Amygdala (tissue), 56 donors: ENCODE measurements around the gene ZDHHC1.

Experiments
- DNase-seq, 56 donors: peaks; one replicate each; lab custom pipeline; 2025; lab: John Stamatoyannopoulos, UW

Gene ZDHHC1

DNA sequence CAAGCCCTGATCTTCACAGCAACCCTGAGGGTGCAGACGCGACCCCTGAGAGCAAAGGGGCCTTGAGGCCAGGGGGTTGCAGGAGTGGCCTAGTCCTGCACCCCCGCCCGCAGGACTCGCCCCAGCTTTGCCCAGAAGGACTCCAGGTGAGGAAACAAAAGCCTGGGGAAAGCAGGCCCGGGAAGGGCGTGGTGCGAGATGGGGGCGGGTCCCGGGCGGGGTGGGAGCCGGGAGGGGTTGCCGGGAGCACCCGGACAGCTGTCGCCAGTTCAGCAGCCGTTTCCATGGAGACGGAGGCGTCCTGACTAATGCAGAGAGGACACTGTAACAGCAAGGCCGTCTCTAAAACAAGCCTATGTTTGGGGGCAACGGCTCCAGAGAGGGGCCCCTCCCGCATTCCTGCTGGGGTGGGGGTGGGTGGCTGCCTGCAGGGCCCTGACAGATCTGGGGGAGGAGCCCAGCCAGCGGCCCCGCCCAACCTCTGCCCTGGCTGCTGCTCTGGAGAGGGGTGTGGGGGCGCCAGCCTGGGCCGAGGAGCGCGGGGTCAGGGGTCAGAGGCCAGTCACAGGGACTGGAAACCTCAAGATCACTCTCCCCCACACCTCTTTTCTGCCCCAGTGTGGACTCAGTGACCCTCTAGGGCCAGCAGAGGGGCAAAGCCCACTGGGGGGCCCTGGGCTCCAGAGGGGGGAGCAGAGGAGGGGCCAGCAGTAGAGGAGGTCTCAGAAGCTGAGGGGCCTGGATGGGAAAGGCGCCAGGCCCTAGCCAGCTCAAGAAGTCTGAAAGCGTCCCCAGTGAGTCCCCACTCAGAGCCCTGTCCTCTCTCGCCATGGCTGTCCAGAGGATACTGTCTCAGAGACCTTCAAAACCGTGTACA is 19.9 kb downstream of the ZDHHC1 start:
- peak in 32 of 56 donors; percentile 16 to 80 (median 40) for DNase-seq

DNA sequence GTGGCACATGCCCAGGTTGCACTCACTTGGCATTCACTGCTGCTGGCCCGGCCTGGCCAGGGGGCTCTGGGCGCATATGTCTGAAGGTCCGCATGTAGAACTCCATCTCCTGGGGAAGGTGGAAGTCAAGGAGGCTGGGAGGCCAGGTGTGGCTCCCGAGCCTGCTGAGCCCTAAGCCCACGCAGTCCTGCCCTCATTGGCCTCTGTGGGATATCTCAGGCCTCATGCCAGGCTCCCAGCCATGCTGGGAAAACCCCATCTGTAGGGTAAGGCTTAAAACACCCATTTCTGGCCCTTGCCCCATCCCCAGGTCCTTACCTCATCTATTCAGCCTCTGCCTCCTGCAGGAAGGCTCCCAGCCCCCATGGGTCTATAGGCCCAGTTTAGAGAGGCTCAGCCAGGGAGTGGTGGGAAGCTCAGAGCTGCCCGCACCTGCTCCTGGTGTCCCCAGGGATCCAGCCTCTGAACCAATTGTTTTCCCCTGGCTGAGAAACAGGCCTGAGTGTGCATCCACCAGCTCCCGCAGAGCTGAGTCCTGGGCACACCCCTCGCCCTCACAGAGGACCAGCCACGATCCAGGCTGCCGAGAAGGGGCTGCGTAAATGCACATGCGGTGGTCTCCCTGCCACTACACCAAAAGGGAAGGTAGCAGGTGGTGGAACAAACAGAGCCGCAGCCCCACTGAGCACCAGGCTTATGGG is 20.7 kb downstream of the ZDHHC1 start:
- DNase-seq = no peak

DNA sequence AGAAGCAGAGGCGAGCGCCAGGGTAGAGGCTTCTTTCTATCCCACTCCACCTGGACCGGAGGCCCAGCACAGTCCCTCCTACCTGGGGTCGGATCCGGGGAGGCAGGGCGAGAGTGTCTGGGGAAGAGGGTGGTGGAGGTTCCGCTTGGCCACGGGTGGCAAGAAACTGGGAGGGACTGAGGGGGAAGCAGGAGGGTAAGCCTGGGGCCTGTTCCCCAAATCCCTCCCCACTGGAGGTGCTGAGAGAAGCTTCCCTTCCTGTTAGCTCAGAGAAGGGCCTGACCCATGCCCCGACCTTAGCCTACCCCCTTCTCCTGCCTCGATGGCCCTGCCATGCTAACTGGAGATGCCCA is 21.2 kb downstream of the ZDHHC1 start:
- no peak for DNase-seq

DNA sequence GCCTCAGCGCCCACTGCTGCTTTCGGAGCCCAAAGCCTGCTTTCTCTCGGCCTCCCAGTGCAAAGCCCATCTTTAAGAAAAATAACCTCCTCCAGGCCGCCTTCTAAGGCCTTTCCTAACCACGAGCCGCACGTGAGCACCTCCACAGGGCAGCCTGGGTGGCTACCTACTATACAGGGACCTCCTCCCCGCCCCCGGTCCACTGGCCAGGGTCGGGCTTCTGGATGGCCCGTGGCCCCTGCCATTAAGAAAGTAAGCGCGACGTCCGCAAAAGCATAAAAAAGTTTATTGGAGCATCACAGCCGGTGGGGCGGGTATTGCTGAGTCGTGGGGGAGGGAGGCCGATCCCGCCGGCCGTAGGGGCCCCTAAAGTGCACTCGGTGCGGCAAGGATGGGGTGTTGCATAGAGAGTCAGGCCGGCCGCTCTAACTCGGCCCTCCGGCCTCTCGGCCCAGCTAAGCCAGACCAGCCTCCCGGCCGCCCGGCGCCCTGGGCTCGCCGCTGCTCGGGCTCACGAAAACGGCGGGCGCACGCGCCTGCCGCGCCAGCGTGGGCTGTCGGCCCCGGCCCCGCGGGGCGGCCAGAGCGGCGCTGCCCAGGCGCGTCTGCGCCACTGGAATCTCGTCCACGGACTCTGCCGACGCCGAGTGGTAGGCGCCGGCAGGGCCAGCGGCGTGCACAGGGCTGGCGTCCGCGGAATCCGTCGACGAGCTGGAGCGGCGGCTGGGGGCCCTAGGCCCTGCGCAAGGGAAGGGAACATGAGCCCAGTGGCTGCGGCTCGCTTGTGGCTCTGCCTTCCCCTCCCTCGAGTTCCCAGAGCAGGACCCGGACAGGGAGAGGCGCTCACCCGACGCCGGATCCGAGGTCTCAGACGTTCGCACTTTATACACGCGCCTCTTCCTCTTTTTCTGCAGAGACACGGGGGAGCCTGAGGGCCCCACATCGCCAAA is 21.8 kb downstream of the ZDHHC1 start:
- DNase-seq = peak in 3 of 56 donors; percentile 11 to 44 (median 19)

DNA sequence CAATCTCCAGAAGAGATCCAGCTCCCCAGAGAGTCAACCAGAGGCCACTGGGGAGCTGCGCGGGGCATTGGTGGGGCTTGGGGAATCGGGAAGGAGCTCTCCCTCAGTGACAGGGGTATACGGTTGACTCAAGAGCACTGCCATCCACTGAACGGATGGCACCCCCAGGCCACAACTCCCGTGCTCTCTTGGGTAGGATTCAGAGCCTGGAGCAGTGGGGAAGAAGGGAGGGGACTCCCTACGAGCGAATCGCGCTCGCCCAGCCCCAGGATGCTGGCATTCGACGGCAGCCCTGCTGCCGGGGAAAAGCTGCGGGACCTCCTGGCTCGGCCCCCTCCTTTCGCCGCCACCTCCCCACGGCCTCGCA is 22.5 kb downstream of the ZDHHC1 start:
- DNase-seq = peak in 1 of 56 donors; percentile 33

DNA sequence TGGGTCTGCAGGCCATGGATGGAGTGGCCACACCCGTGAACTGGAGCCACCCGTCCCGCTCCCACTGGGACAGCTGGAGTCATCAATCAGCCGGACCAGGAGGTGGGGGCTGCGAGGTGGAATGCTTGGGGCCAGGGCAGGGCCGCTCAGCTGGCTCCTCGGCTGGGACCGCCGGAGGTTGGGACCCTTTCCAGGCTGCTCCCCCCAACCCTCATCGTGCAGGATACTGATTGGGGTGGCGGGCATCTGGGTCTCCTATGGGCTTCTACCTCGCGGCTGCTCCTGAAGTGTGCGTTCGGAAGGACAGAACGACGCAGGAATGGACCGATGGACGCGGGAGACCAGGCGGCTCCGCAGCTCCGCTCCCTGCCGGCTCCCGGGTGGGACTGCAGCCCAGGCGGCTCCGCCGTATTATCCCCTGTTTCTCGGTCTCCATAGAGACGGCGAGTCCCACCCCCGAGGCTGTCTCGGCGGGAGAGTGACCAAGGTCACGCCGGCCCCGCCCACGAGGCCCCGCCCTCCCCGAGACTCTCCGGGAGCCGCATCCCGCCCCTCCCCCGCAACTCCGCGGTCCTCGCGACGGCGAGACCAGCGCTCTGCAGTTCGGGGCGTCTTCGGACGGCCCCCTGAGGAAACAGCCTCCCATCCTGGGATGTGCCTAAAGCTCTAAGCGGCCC is 23.0 kb downstream of the ZDHHC1 start, which contains the start of gene TPPP3:
Gene TPPP3 (minus strand): TSS at position 388 of the 677 bp plus-strand sequence. CDS start 2,387 bp downstream, outside the sequence.
- peak in 54 of 56 donors; percentile 48 to 93 (median 82) for DNase-seq

DNA sequence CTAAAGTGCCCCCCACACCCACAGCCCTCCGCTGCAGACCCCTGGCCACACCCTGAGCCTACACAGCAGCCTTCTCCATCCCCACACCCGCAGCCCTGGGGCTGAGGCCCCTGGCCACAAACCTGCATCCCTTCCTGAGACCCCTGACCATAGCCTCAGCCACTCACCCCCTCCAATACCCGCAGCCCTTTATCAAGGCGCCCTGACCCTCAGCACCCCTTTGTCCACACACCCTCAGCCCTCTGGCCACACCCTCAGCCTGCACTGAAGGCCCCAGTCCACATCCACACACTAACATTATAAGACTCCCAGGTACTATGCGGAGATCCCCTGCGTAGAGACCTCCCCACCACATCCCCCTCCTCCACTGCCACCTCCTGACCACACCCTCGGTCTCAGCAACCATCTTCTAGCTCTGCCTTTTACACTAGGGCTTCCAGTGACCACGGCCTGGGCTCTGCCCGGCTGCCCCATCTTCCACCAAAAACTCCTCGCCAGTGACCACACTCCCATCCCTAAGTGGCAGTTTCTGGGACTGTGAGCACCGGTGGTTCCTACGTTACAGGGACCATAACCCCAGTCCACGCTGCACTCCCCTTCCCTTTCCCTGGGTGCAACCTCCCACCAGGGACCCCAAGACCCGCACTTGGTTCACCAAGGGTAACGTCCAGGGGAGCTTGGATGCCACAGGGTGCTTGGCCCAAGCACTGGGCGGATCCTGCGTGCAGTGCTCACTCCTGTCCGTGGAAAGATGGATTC is 23.8 kb downstream of the ZDHHC1 start:
- DNase-seq = peak in 2 of 56 donors; percentile 24 to 41

DNA sequence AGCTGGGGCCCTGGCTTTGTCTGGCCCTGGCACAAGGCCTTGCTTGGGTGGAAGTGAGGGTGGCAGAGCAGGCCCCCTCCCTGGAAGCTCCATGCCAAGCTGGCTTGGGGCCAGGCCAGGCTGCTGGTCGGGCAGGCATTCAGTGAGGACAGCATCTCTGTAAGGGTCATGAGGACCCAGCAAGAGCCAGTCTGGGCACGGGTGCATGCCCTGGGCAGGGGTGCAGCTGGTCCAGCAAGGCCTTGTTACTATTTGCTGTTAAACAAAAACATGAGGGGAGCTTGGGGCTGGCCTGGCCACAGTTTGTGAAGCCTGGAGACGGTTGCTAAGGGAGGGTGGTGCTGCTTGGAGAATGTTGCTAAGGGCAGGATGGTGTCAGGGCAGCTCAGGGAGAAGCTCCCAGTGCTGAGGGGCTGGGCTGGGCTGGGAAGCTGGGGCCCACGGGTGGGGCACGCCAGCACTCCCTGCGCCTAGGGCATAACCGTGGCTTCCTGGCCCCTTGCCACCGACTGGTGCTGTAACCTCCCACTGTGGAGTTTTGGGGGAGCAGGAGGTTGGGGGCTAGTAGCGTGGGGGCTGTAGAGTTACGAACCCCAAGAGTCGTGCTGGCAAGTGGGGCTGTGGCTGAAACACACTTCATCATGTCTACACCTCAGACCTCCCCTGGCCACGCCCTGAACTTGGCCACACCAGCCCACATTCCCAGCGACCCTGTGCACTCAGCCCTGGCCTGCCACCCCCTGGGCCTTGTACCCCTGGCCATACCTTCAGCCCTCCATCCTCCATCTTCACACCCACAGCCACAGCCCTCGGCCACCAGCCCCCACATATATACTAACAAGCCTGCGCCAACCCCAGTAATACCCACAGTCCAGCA is 24.6 kb downstream of the ZDHHC1 start:
- DNase-seq = peak; percentile 61 to 98 (median 93)

DNA sequence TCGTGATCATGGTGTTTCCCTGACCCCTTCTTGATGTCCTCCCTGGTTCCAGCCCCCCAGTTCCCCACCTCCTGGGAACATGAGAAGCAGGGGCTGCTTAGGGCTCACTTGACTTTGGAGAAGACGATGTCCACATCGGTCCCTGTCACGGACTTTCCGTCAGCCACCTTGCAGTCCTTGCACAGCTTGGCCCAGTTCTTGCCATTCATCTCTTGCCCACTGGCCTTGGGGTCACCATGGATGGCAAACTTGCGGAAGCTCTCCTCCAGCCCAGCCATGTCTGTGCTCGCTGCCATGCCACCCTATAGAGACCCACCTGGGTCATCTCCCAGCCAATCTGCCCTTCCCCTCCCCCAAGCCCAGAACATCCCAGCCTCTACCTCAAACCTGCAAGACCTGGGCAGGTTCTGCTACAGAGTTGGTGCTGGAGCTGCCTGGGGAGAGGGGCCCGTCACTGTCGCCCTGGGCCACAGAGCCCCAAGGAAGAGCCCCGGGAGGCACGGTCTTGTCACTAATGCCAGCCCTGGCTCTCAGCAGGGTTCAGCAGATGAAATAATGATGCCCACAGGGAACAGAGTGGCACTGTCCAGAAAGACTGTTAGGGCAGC is 25.4 kb downstream of the ZDHHC1 start:
- peak in 3 of 56 donors; percentile 60 to 73 (median 67) for DNase-seq

DNA sequence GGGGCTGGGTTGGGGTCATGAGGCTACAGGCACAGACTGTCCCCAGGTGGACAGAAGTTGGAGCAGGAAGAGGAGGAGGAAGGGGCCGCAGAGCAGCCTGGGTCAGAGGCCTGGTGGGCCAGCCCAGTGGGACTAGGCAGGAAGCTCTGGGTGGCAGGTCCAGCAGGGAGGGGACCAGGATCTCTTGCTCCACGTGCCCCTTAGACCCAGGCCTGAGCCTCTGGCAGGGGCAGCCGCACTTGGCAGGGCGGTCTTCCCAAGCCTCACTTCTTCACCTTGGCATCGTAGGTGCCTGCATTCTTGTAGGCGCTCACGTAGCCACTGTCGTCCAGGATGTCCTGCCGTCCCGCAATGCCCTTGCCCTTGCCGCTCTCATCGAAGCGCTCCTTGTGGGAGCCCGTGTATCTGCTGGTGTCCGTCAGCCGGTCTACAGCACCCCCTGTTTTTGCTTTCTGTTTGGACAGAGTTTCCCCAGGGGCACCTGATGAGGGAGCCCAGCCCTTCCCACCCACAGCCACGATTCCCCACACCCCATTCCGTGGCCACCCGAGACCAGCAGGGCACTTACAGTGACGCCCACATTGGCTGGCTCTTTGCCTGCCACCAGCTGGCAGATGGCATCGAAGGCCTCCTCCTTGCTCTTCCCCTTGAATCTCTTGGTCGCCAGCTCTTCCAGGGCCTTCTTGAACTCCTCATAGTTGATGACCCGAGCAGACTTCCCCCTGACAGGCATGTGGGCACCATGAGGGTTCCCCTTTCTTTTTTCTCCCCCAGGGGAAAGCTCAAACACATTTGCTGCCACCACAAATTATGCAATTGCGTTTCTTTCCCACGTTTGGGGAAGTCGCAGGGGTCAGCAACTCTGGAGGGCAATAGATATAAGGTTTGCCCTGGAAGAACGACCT is 26.1 kb downstream of the ZDHHC1 start:
- DNase-seq = peak in 35 of 56 donors; percentile 18 to 78 (median 54)

DNA sequence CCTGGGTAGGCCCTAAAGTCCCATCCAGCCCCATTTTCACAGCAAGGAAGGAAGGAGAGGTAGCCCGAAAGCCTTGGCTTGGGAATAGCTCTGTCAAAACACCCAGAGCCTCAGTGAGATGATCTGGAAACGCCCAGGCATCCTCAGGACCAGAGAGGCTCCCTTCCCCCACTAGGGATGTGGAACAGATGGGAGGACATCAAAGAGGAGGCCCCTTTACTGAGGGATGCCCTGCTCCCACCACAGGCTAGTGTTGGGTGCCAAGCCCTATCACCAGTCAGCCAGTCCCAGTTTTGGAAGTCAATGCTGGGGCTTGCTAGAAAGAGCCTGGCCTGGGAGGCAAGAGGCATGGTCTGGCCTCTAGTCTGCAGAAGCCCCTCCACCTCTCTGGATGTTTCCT is 27.7 kb downstream of the ZDHHC1 start:
- no peak for DNase-seq

DNA sequence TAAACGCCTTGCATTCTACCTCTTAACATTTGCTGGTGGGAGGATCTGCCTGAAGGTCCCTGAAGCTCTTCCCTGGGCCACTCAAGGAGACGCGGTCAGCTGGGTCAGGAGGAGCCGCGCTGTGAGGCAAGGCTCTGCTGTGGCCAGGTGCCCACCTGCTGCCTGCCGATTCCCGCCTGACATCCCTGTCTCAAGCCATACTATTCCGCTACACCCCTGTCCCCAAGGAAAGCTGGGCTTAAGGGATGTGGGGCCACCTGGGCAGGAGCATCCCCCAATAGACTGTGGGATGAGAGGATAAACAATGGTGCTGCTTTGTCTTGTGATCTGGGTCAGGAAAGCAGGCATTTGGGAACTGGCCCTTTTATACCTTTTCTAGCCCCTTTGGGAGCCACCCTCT is 28.1 kb downstream of the ZDHHC1 start:
- no peak for DNase-seq

DNA sequence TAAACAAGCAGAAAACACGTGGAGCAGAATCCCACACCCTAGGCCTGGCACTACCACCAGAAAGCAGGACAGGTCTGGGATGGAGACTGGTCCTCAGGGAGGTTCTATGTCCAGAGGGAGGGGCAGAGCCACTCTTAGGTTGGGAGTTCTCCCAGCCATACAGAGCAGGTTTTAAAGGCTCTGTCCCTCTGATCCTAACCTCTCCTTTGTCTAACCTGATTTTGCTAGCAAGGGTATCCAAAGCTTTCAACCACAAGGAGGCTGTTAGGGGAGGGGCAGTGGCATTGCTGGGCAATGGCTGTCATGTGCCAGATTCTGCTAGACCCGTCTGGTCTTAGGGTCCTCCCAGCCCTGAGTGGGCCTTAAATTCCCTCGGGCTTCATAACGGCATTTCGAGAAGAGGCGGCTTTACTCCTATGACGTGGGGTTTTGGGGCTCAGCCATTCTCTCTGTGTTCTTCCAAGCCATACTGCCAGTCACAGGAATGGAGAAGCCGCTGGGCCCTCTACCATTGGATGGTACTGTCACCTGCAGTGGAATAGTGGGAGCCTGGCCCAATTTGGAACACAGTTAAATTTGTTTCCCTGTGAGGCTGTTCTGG is 28.7 kb downstream of the ZDHHC1 start:
- no peak for DNase-seq

DNA sequence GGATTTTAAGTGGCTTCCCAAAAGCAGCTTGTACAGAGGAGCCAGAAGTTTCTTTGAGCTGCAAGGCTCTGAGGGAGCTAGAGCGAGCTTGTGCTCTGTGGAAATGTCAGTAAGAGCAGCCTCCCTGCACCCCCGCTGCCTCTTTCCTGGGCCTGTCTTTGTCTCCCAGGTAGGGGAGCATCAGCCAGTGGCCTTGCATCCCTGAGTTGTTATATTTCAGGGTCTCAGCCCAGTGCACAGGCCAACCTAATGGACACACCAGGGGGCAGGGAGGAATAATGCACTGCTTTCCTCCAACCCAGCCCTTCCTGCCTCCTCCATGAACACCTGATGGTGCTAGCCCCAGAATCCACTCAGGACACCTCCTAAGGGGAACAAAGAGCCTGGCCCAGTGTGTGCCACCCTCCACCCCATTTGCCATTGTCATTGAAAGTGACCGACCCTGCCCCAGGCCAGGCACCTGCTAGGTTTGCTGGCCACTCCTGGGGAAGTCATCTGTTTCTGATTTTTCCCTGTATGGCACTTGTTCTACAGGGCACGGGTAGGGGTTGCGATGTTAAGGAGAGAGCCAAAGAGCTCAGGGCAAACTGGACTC is 29.3 kb downstream of the ZDHHC1 start:
- no peak for DNase-seq

DNA sequence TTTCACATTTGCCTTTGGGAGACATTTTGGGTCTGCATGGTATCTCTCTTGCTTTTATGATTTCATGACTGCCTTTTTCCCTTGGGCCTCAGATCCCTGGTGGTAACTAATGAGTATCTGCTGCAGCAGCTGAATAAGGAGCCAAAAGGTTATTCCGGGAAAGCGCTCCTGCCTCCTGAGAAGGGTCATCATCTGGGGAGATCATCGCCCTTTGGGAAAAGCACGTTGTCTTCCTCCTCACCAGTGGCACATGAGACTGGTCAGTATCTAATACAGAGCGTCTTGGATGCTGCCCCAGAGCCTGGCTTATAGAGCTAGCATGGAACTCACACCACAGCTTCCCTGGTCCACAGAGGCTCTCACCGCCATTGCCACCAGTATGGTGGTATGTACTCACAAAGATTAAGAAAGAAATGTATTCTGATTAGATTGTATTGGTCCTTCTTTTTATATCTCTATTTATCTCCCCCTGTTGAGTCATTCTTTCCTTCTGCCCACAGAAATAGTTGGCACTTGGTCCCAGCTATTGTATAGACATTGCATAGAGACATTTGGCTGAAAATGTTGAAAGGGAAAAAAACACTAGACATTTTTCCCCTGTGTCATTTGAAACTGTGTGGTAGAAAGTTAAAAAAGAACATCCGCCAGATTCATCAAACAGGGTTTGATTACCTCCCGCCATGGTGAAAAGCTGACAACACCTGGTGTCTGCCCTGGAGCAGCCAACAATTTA is 31.3 kb downstream of the ZDHHC1 start:
- DNase-seq = no peak
